Measurements from ENCODE around the gene GALNS.

GALNS gene

GRCh38 chr16:88861359-88861758 is 4.6 kb upstream of the GALNS start:
- no peak for ATAC-seq
- TF ChIP-seq TSHZ2 (CRISPR knock-in tag; IDR thresholded peaks at IDR 0.05) (no peak), CREB5 (CRISPR knock-in tag; IDR thresholded peaks at IDR 0.05; ENCODE audit: low read depth) (no peak), ZFP30 (CRISPR knock-in tag; IDR thresholded peaks at IDR 0.05) (no peak), ARNTL (CRISPR knock-in tag; IDR thresholded peaks at IDR 0.05; ENCODE audit: borderline replicate concordance, low read depth) (no peak), PATZ1 (CRISPR knock-in tag; IDR thresholded peaks at IDR 0.05; ENCODE audit: borderline replicate concordance) (no peak), ZC3H10 (CRISPR knock-in tag; IDR thresholded peaks at IDR 0.05) (no peak), ZNF565 (CRISPR knock-in tag; conservative IDR thresholded peaks at IDR 0.05; ENCODE audit: low read depth) (no peak), ZFP3 (CRISPR knock-in tag; IDR thresholded peaks at IDR 0.05) (no peak), SNAI2 (CRISPR knock-in tag; IDR thresholded peaks at IDR 0.05) (no peak), OSR1 (CRISPR knock-in tag; IDR thresholded peaks at IDR 0.05) (no peak), CSRNP3 (CRISPR knock-in tag; IDR thresholded peaks at IDR 0.05) (no peak), PPARA (CRISPR knock-in tag; IDR thresholded peaks at IDR 0.05; ENCODE audit: borderline replicate concordance) (no peak), ZNF8 (CRISPR knock-in tag; IDR thresholded peaks at IDR 0.05) (no peak), TCF4 (CRISPR knock-in tag; IDR thresholded peaks at IDR 0.05; ENCODE audit: borderline replicate concordance) (no peak), CSDC2 (CRISPR knock-in tag; IDR thresholded peaks at IDR 0.05) (no peak), RARB (CRISPR knock-in tag; IDR thresholded peaks at IDR 0.05) (no peak), TOX (CRISPR knock-in tag; IDR thresholded peaks at IDR 0.05; ENCODE audit: borderline replicate concordance) (no peak)

- ATAC-seq, result no peak
- TF ChIP-seq ISL1 (CRISPR knock-in tag; IDR thresholded peaks at IDR 0.05) (no peak), ZNF565 (CRISPR knock-in tag; conservative IDR thresholded peaks at IDR 0.05; ENCODE audit: low read depth) (no peak), CSDC2 (CRISPR knock-in tag; IDR thresholded peaks at IDR 0.05) (no peak), ZNF8 (CRISPR knock-in tag; IDR thresholded peaks at IDR 0.05) (no peak), PATZ1 (CRISPR knock-in tag; IDR thresholded peaks at IDR 0.05; ENCODE audit: borderline replicate concordance) (no peak), CREB5 (CRISPR knock-in tag; IDR thresholded peaks at IDR 0.05; ENCODE audit: low read depth) (no peak), OSR1 (CRISPR knock-in tag; IDR thresholded peaks at IDR 0.05) (no peak), POU6F1 (CRISPR knock-in tag; IDR thresholded peaks at IDR 0.05; ENCODE audit: borderline replicate concordance, low read depth) (no peak), SNAI2 (CRISPR knock-in tag; IDR thresholded peaks at IDR 0.05) (no peak), TSHZ2 (CRISPR knock-in tag; IDR thresholded peaks at IDR 0.05) (no peak), RARB (CRISPR knock-in tag; IDR thresholded peaks at IDR 0.05) (no peak)
Observed at GRCh38 chr16:88859381-88860091, 2.8 kb upstream of the GALNS start.

Measured in SK-N-SH treated with all-trans-retinoic acid at 6 μM for 48 hours (cell line).